ENCODE results near the gene NCKAP5.

The NCKAP5 gene

DNA sequence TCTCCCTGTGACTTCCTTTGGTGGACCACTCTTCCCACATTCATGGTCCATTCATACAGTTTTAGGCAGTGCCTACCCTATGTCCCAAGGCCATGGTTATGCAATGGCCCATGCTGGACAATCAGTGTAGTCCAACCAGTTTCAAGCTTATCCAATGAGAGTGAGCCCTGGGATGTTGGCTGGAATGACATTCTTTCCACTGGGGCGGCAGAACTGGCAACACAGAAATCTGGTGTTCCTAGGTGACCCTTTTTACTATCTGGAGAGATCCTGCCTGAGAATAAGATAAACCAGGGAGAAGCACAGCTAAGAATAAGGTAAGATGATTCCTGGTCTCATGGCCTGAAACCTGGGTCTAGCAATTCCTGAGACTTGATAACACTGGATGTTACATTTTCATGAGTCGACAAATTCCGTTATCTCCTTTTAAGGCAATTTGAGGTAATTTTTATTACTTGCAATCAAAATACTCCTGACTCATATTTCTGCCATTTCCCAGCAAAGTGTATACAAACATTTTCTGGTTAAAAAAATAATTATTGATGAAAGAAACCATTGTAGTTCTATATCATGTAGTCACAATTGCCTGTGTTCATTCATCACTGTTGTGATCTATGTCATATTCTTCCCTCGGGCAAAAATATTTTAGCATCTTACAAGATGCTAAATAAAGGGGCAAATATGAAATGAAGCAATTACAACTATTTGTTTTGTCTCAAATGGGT, 626.8 kb downstream of the NCKAP5 start:
- no peak for DNase-seq (ENCODE audit: low read depth)

DNA sequence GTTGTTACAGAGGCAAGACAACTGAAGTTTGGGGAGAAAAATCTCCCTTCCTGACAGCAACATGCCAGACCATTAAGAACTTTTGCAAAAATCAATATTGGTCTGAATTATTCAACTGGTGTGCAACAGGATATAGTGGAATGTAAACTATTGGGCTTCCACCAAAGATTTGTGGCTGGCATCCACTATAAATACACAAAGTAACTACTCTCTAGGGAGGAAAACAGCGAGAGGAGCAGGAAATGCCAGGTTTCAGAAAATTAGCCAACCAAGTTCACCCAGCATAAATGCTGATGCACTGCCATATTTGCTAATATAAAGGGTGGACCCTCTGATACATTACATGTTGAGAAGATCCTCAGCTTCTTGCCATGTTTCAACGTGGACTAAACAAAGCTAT, 630.6 kb downstream of the NCKAP5 start:
- peak; percentile 2 for DNase-seq (ENCODE audit: low read depth)

DNA sequence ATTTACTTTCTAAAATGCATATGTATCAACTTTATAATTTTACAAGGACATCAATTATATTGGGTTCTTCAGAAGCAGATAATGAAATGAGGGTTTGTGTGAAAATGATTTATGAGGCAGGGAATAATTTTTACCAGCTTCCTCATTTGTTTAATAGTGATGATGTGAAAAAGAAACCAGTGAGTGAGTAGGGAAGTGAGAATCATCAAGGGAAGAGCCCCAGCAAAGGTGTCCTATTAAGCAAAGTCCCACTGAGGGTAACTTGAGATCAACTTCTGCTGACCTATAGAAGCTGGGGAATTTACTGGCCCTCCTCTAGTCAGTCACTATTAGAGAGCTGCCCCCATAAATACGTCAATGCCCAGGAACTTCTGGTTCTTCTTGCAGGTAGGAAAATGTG, 631.5 kb downstream of the NCKAP5 start:
- DNase-seq (ENCODE audit: low read depth), result no peak

DNA sequence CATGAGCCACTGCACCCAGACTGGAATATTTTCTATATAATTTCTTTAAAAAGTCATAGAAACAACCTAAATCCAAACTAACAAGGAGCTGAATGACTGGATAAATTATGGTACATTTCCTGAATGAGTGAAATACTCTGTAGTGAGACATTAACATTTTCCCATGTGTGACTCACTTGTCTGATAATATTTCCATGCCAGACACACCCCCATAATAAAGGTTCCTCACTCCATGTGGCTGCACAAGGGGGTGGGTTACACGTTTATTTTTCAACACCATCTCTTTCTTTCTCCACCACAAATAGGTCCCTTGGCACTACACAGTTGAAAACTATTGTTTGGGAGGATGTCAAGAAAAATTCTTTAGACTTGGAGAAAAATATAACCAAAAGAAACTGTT, 632.0 kb downstream of the NCKAP5 start:
- DNase-seq (ENCODE audit: low read depth), result no peak

DNA sequence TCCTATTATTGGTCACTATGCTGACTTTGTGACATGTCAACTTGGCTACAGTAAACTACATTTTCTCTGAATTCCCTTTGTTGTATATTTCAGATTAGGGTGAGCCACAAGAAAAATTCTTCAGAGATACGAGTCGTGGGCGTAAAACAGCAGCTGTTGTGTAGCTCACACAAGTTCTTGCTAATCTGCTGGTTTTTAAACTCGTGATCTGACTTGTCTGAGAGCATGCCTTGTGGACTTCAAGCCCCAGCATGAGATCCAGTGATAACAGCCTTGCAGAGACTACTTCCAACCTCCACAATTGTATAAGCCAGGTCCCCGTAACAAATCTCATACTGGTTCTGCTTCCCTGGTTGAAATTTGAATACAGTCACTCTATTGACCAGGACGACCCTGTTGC, 638.5 kb downstream of the NCKAP5 start:
- DNase-seq (ENCODE audit: low read depth), result no peak

DNA sequence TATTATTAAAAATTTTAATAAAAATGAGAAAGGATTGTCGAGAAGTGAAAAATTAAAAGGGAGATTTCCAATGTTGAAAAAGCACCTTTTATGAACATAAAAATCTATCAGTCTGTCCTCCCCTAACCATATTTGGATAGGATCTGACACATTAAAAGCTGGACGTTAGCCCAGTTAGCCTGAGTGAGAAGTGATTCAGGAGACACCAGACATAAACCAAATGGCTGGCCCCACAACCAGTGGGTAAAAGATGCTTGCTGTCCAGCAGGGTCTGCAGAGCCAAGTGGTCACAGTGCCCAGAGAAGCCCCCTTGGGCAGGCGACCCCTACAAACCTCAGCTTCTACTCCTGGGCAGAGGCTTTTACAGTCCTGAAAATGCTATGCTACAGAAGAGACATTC, 644.5 kb downstream of the NCKAP5 start:
- no peak for DNase-seq (ENCODE audit: low read depth)

DNA sequence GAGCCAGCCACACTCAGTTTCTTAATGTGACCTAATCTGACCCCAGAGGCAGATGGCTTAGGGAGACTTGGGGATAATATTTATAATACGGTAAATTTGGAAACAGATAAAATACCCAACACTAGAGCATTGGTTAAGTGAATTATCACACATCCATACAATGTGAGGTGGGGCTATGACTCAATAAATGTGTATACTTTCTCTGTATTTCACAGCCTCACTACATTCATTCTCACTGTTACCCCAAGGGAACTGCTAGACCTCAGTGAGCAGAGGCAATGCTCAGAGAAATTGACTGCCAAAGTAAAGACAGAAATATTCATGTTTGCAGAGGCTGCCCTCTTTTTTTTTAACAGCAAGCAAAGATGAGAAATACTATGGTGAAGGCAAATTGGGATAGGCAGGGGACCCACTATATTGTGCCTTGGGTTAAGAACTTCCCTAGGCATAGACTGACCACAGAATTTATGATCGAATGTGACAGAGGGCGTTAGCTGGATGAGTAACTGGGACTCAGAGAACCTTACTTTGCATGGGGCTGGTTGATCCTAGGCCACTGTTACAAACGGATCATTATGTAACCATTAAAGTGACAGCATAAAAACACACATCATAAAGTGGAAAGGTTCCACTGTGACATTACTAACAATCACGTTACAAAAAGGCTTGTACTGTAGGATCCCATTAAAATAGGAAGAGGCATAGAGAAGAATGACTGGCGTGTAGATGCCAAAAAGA, 652.3 kb downstream of the NCKAP5 start:
- no peak for DNase-seq (ENCODE audit: low read depth)

DNA sequence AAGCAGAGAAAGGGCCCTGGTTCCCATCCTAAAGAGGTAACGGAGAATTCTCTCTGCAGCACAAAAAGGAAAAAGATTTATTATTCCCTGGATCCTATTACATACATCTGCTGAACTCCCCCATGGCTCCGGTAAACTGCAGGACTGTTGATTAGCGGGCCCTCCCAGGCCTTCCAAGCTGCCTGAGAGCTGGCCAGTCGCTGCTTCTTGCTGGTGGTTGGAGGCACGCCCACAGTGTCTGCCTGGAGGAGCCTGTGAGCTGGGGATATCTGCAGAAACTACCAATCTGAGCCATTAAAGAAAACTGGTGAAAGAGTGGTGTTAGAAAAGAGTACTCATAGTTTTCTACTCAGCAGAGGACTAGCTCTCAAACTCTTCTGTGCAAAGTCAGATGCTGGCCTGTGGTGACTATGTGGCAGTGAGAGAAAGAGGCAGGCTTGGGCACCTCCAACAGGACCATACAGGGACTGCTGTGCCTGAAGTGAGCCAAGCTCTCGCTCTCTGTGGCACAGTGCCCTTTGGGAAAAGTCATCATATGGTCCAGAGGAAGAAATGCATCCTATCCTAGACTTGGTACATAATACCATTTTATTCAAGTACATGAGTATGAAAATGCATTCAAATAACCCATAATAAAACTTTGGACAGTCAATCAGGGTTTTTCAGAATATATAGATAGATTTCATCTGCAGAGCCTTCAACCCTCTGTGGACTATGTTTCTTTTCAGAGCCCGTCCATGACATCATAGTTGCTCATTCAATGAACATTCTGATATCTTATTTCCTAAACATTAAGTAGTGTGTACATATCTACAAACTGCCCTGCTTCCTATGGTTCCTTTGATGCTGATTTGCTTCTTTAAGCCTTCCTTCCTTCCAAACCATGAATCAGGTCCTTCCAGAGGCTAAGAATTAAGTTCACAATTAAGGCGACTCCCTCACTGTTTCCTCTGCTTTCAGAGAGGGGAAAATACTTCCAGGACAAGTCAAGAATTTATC, 656.2 kb downstream of the NCKAP5 start:
- DNase-seq (ENCODE audit: low read depth), result no peak

DNA sequence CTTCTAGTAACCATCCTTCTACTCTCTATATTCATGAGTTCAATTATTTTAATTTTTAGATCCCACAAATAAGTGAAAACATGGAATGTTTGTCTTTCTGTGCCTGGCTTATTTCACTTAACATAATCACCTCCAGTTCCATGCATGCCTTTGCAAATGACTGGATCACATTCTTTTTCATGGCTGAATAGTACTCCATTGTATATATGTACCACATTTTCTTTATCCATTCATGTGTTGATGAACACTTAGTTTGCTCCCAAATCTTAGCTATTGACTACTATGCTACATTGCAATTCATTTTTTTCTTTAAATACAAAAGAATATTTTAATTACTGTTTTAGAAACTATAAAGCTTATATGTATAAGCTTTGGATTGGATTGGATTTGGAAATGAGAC, 657.8 kb downstream of the NCKAP5 start:
- no peak for DNase-seq (ENCODE audit: low read depth)

DNA sequence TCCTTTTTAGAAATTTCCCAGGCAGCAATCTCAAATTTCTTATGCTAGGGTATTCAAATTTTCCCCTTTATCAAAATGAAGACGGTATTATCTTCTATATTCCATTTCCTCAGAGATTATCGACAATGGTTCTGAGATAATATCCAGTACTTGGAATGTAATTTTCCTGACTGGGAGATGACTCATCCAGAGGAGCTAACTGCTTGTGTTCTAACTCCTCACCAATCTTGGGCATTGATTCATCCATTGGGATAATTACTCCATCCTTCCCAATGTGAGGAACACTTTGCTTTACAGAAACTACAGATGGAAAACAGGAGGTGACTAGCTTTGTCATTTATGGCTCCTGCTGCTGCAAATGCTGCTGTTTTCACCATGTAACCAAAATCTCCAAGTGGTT, 658.8 kb downstream of the NCKAP5 start:
- DNase-seq (ENCODE audit: low read depth), result no peak

DNA sequence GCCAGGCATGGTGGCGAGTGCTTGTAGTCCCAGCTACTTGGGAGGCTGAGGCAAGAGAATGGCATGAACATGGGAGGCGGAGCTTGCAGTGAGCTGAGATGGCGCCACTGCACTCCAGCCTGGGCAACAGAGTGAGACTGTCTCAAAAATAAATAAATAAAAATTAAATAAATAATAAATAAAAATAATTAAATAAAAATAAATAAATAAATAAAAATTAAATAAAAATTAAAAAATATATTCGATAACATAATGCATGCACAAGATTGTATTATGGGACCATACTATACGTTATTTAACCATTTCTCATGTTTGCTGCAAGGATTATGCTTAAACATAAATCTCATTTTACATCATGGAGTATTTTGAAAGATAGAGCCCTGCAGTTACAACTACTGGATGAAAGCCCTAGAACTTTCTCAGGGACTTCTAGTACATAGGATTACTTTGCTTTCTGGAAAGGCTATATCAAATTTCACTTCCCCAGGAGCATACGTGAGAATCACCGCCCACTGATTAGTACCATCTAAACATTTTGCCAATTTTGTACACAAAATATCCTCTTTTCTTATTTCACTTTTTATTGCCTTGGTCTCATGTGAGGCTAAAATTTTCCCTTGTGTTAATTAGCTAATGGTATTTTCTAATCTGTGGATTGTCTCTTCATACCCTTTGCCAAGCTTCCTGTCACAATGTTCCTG, 664.0 kb downstream of the NCKAP5 start:
- no peak for DNase-seq (ENCODE audit: low read depth)

DNA sequence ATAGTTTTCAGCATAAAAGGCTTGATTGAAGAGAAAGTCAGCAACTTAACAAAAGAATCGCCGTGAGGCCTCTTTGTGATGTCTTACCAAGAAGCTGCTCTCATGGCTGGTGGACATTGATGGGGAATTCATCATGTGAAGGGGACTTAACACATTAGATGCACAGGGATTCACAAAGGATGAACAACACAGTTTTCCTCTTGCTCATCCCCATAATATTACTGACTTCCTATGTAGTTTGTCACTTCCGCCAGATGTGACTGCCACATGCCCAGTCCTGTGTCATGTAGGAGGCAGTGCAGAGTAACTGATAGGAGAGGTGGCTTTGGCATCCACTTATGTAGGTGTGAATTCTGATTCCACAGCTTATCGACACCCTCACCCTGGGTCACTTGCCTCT, 665.6 kb downstream of the NCKAP5 start:
- DNase-seq (ENCODE audit: low read depth), result no peak

DNA sequence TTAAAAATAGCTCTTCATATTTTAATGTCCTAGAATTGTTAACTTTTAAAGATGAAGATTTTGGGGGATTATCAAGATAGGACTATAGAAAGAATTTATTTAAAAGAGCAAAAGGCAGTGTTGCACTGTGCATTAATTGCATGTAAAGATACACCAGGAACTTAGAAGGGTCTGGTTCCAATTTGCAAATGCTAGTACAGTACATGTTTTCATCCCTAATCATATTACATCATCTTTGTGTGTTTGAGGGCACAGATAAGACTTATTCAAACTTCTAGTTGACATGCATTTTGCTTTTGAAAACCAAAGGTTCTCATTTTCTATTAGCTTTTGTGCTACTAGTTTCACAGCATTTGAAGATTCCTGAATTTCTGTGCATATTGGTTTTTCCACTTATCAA, 666.6 kb downstream of the NCKAP5 start:
- no peak for DNase-seq (ENCODE audit: low read depth)

DNA sequence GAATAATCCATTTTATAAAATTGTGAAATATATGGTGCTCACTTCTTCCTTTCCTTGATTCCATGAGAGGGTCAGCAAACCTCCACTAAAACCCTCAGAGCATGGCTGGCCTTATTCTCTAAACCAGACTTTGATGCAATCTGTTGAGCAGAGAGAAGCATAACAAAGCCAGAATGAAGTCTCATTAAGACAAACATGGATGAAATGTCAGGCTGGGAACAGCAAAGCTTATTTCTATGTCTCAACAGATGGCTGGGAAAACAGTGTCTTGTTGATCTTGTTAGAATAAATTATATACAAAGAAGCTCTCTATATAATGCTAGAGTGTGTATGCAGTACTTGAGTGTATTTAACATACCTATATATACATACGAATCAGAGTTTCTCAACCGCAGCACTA, 671.2 kb downstream of the NCKAP5 start:
- no peak for DNase-seq (ENCODE audit: low read depth)

DNA sequence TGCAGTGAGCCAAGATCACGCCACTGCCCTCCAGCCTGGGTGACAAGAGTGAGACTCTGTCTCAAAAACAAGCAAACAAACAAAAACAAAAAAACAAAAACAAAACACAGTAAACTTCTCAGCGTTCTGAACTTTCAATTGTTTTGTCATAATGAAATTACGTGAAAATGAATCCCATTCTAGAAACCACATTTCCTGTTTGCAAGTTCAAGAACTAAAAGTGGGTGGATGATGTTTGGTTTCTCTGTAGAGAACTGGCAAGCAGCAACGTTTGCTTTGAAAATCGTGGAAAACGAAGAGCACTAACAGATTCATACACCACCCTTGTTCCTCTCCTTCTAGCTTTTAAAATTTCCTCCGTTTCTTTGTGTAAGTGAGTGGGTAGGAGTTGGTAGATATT, 672.2 kb downstream of the NCKAP5 start:
- no peak for DNase-seq (ENCODE audit: low read depth)

DNA sequence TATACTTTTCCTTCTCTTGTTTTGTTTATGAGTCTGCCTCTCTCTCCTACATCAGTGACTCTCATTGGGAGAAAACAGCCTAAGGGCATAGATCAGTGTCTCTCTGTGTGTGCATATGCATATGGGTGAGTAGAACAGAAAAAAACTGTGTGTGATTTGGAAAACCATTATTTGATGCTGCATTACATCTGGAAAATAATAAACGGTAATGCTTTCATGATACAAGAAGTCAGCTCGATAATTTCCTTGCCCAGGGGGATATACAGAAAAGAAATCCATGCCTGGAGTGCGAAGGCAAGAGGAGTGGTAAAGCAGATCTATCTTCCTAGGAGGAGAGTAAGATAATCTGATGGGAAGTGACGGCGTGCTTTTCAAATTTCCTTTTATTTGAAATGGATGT, 676.8 kb downstream of the NCKAP5 start:
- DNase-seq (ENCODE audit: low read depth), result no peak

DNA sequence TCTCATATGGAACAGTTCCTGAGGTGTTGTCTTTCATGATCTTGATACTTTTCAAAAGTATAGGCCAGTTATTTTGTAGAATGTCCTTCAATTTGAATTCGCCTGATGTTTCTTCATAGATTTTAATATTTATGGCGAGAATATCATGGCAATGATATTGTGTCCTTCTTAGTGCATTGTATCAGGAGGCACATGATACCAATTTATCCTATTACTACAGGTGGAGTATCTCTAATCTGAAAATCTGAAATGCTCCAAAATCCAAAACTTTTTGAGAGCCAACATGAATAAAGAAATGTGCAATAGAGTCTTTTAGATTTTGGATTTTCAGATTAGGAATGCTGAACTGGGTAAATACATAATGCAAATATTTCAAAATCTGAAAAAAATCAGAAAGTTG, 681.7 kb downstream of the NCKAP5 start:
- DNase-seq (ENCODE audit: low read depth), result no peak

DNA sequence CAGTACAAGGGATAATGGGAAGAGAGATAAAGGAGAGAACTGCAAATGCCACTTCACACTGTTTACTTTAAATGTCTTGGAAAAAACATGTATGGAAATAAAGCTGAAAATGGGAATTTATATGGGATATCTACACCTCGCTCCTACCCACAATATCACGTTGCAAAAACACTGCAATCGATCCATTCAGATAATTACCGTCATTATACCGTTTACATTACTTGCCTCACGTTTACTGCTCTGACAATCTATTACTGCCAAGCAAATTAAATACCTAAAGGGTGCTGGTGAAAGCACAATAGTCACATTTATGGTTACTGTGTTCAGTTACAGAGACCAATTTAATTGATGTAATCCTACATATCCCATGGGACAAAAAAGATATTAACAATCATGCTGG, 683.6 kb downstream of the NCKAP5 start:
- DNase-seq (ENCODE audit: low read depth), result no peak

DNA sequence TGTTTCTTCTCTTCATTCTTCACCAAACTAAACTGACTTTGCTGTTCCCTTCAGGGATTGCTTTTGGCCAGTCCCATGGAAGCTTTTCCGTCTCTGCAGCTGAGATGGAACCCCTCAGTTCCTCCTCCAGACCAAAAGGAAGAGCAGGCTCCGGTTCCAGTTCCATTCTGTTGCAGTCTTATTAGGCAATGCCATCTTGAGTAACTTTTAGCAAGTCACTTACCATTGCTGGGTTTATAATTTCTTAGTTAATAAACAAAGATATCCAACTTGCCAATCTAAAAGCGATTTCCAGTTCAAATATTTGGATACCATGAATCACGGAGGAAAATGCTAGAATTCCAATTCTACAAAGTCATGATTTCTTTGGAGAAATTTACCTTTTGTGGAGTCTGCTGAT, 684.0 kb downstream of the NCKAP5 start:
- no peak for DNase-seq (ENCODE audit: low read depth)

DNA sequence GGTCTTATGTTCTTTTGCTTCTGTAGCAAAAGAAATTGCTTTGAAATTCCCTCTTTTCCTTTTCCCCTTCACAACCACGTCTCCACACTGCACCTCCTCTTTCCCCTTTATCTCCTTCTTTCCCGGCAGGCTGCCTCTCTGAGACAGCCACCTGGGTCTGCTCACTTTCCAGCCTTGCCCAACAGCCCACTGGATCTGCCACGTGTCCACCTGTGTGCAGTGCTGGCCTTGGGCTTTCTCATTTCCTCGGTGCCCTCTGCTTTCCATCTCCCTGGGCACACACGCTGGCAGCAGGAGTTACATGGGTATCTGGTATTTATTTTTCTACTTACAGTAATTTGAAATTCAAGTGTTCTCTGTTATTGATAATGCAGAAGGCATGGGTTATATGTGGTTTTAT, 684.8 kb downstream of the NCKAP5 start:
- DNase-seq (ENCODE audit: low read depth), result no peak

DNA sequence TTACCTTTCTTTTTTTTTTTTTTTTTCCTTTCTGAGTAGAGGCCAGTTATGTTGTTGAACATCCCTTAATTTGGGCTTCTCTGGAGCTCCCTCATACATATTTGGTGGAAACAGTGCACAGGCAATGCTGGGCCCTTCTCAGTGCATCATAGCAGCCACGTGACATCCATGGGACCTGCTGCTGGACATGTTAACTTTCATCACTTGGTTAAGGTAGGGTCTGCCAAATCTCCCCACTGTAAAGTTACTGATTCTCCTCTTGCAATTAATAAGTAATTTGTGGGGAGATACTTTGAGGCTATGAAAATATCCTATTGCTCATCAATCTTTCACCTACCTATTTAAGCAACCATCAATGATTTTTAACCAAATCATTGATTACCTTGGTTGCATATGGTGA, 686.7 kb downstream of the NCKAP5 start:
- DNase-seq (ENCODE audit: low read depth), result no peak

DNA sequence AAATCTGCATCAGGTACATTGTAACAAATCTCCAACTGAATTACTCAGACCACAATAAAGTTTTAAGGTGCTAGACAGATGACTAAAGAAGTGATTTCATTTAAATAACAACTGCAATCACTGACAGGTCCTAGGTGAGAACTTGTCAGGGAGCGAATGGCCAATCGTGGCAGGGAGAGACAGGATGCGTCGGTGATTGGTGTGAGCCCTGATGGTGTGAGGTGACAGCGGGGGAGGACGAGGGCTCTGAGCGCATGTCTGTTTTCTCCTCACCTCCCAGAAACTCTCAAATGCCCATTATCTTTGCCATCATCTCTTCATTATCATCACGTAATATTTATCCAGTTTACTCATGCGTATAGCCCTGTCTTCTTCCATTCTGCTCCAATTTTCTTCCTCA, 690.3 kb downstream of the NCKAP5 start:
- no peak for DNase-seq (ENCODE audit: low read depth)

All from fibroblast of gingiva (primary cell).